Nephron progenitor cell (in vitro differentiated cells): ENCODE results near the gene UFL1.
"Not testable (repeated sequence)": the region's sequence is repeated elsewhere in the genome, so short reads cannot be mapped to it uniquely, and the experiment has no call there.

ENCODE experiments used
- DNase-seq: peaks from one replicate; pipeline ENCODE4 v3.0.0; 2021
- H3K27ac Mint-ChIP-seq: 2 replicates; pipeline ENCODE4 v1.8.0; 2021; ENCODE audit warnings: mild to moderate bottlenecking, moderate library complexity, mixed read lengths
- H3K27me3 Mint-ChIP-seq: 2 replicates; pipeline ENCODE4 v1.8.0; 2021; ENCODE audit warnings: mild to moderate bottlenecking, low read depth, mixed read lengths; ENCODE audit not compliant: poor library complexity
- H3K36me3 Mint-ChIP-seq: 2 replicates; pipeline ENCODE4 v1.8.0; 2021; ENCODE audit warnings: low read depth, mixed read lengths
- H3K4me1 Mint-ChIP-seq: 2 replicates; pipeline ENCODE4 v1.8.0; 2021; ENCODE audit warnings: mixed read lengths
- H3K4me3 Mint-ChIP-seq: 2 replicates; pipeline ENCODE4 v1.8.0; 2021; ENCODE audit warnings: mild to moderate bottlenecking, moderate library complexity, mixed read lengths
- H3K9me3 Mint-ChIP-seq: 2 replicates; pipeline ENCODE4 v1.8.0; 2021; ENCODE audit warnings: mild to moderate bottlenecking, moderate library complexity, mixed read lengths
- TF ChIP-seq, protein P1 (sequence below): fragments of 200-600 bp; sonication (generic); IDR thresholded peaks from 2 replicates; pipeline ENCODE4 v1.5.0; 2021; ENCODE audit warnings: antibody characterized with exemption

UFL1 gene

DNA sequence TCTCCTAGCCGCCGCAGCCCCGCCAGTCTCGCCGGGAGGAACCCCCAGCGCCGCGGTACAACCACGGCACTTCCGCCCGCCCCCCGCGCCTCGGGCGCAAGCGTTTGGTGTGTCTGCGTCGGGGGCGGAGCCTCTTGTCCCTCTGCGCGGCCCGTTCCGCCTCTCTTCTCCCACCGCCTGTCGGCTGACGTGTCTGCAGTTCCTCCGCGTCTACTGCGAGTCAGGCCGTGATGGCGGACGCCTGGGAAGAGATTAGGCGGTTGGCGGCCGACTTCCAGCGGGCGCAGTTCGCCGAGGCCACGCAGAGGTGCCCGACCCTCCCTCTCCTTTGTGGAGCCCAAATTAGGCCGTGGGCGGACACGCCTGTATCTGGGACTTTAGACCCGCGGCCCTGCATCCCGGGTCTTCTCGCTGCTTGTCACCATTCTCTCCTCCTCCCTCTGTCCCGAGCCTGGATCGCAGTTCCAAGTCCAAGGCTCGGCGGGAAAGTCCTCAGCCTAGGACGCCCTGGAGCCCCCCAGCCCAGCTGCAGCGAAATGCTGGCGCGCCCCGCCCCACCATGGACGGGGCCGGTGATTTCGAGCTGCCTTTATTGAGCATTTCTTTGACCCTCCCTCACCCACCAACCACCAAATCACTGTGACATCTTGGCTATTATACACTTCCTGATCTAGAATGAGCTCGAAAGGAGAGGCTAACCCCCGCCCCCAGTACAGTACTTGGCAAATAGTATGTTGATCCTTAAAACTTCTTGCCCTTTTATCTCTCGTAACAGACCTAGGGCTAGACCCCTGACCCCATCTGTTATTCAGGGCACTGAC is at the start of gene UFL1:
Gene UFL1, plus strand, starts transcription at position 163 of the 821 bp plus-strand sequence. Its CDS starts 68 bp downstream, at position 231.
- Mint-ChIP-seq H3K27ac (peak within 1 kb of the TSS; percentile 100), H3K36me3 (peaks cover 19% of the 10 kb centered on the region), H3K4me1 (peaks cover 29% of the 10 kb centered on the region), H3K27me3 (no peaks in the 10 kb centered on the region), H3K9me3 (no peaks in the 10 kb centered on the region), H3K4me3 (peak within 1 kb of the TSS; percentile 100)
- peak; percentile 93 for DNase-seq
- TF ChIP-seq, protein P1, sequence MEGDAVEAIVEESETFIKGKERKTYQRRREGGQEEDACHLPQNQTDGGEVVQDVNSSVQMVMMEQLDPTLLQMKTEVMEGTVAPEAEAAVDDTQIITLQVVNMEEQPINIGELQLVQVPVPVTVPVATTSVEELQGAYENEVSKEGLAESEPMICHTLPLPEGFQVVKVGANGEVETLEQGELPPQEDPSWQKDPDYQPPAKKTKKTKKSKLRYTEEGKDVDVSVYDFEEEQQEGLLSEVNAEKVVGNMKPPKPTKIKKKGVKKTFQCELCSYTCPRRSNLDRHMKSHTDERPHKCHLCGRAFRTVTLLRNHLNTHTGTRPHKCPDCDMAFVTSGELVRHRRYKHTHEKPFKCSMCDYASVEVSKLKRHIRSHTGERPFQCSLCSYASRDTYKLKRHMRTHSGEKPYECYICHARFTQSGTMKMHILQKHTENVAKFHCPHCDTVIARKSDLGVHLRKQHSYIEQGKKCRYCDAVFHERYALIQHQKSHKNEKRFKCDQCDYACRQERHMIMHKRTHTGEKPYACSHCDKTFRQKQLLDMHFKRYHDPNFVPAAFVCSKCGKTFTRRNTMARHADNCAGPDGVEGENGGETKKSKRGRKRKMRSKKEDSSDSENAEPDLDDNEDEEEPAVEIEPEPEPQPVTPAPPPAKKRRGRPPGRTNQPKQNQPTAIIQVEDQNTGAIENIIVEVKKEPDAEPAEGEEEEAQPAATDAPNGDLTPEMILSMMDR, result no peak

DNA sequence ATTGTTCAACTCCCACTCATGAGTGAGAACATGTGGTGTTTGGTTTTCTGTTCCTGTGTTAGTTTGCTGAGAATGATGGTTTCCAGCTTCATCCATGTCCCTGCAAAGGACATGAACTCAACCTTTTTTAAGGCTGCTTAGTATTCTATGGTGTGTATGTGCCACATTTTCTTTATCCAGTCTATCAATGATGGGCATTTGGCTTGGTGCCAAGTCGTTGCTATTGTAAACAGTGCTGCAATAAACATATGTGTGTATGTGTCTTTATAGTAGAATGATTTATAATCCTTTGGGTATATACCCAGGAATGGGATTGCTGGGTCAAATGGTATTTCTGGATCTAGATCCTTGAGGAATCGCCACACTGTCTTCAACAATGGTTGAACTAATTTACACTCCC is 49.3 kb upstream of the UFL1 start:
- not testable (repeated sequence) for H3K27me3 Mint-ChIP-seq, H3K36me3 Mint-ChIP-seq
- H3K9me3 Mint-ChIP-seq, result peaks cover 28% of the 10 kb centered on the region

DNA sequence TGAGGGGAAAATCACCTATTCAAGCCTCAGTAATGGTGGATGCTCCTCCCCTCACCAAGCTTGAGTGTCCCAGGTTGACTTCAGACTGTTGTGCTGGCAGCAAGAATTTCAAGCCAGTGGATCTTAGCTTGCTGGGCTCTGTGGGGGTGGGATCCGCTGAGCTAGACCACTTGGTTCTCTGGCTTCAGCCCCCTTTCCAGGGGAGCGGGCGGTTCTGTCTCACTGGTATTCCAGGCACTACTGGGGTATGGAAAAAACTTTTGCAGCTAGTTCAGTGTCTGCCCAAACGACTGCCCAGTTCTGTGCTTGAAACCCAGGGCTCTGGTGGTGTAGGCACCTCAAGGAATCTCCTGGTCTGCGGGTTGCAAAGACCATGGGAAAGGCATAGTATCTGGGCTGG is 42.9 kb upstream of the UFL1 start:
- H3K27ac Mint-ChIP-seq, result no peak overlapping the region
- DNase-seq, result no peak
- TF ChIP-seq, protein P1, result no peak
- no peaks in the 10 kb centered on the region for H3K36me3 Mint-ChIP-seq
- no peaks in the 10 kb centered on the region for H3K27me3 Mint-ChIP-seq
- H3K9me3 Mint-ChIP-seq, result peaks cover 59% of the 10 kb centered on the region
- no peaks in the 10 kb centered on the region for H3K4me1 Mint-ChIP-seq
- no peak overlapping the region for H3K4me3 Mint-ChIP-seq

More for the DNA sequence above, 49.3 kb upstream of the UFL1 start:
- H3K27ac Mint-ChIP-seq, DNase-seq, H3K4me1 Mint-ChIP-seq, H3K4me3 Mint-ChIP-seq: not testable (repeated sequence)

DNA sequence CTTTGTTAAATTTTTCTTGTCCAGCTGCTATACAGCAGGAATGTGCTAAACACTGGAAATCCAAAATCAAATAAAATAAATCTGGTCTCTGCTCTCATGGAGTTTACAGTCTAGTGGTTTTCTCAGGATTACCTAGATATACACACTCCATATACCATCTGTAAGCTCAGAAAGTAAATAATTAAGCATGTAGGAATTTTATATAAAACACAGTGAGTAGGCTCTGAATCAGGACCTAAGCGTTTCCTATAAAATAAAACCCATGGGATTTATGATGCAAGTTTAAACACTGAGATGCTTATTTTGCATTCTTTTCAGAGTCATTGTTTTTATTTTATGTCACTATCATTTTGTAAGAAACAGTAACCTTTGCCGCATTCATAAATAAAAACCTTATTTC is 29.7 kb upstream of the UFL1 start:
- H3K27ac Mint-ChIP-seq, result no peak overlapping the region
- no peaks in the 10 kb centered on the region for H3K4me1 Mint-ChIP-seq
- TF ChIP-seq, protein P1, result no peak
- no peak overlapping the region for H3K4me3 Mint-ChIP-seq
- peaks cover 21% of the 10 kb centered on the region for H3K36me3 Mint-ChIP-seq
- peaks cover 2% of the 10 kb centered on the region for H3K27me3 Mint-ChIP-seq
- no peak for DNase-seq
- H3K9me3 Mint-ChIP-seq, result peaks cover 77% of the 10 kb centered on the region

DNA sequence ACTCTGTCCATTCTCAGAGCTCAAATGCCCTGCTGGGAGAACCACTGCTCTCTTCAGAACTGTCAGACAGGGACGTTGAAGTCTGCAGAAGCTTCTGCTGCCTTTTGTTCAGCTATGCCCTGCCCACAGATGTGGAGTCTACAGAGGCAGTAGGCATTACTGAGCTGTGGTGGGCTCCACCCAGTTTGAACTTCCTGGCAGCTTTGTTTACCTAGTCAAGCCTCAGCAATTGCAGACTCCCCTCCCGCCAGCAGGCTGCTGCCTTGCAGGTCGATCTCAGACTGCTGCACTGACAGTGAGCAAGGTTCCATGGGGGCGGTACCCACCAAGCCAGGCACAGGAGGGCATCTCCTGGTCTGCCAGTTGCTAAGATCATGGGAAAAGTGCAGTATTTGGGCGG is 21.8 kb upstream of the UFL1 start:
- peaks cover 86% of the 10 kb centered on the region for H3K9me3 Mint-ChIP-seq
- no peak for DNase-seq
- TF ChIP-seq, protein P1, result no peak
- H3K4me3 Mint-ChIP-seq, result no peak overlapping the region
- no peaks in the 10 kb centered on the region for H3K27me3 Mint-ChIP-seq
- H3K4me1 Mint-ChIP-seq, result no peaks in the 10 kb centered on the region
- peaks cover 46% of the 10 kb centered on the region for H3K36me3 Mint-ChIP-seq
- H3K27ac Mint-ChIP-seq, result no peak overlapping the region

DNA sequence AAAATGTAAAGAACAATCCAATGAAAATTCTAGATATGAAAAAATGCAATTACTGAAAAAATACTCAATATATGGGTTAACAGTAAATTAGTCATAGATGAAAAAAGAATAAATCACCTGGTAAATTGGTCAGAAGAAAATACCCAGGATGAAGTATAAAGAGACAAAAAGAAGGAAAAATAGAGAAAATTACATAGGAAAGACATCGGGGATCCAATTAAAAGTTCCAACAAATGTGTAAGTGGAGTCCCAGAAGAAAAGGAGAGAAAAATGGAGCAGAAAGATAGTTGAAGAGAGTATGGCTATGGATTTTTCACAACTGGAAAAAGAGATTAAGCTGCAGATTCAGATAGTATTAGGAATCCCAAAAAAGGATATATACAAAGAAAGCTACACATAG is 18.7 kb upstream of the UFL1 start:
- H3K9me3 Mint-ChIP-seq, result peaks cover 63% of the 10 kb centered on the region
- H3K4me1 Mint-ChIP-seq, result no peaks in the 10 kb centered on the region
- DNase-seq, result no peak
- no peak overlapping the region for H3K27ac Mint-ChIP-seq
- TF ChIP-seq, protein P1, result no peak
- H3K36me3 Mint-ChIP-seq, result peaks cover 59% of the 10 kb centered on the region
- peaks cover 3% of the 10 kb centered on the region for H3K27me3 Mint-ChIP-seq
- H3K4me3 Mint-ChIP-seq, result no peak overlapping the region
